SK-N-SH treated with all-trans-retinoic acid at 6 μM for 48 hours (cell line): Measurements from ENCODE around the gene OR6P1.

Source experiments
- ATAC-seq: fragments of 200-7000 bp; cut with Tn5 transposase; 3 replicates; pipeline ENCODE4 v1.9.1; 2020; ENCODE audit warnings: mild to moderate bottlenecking, moderate library complexity
- ARNTL ChIP-seq: fragments of 450-650 bp; formaldehyde crosslinking; IDR thresholded peaks from 2 replicates; pipeline ENCODE4 v1.5.0; 2020; ENCODE audit warnings: low read depth, mild to moderate bottlenecking, moderate library complexity, borderline replicate concordance
- BACH2 ChIP-seq: fragments of 250-450 bp; sonication (Bioruptor Pico); IDR thresholded peaks from 2 replicates; pipeline ENCODE4 v1.9.0; 2021; ENCODE audit warnings: mild to moderate bottlenecking, borderline replicate concordance
- CSRNP3 ChIP-seq: fragments of 250-450 bp; sonication (Bioruptor Pico); IDR thresholded peaks from 2 replicates; pipeline ENCODE4 v1.5.1; 2021; ENCODE audit warnings: mild to moderate bottlenecking, moderate library complexity
- ESRRG ChIP-seq: fragments of 250-450 bp; sonication (Bioruptor Pico); IDR thresholded peaks from 2 replicates; pipeline ENCODE4 v1.6.1; 2021; ENCODE audit warnings: mild to moderate bottlenecking
- GLIS3 ChIP-seq: fragments of 250-450 bp; sonication (Bioruptor Pico); IDR thresholded peaks from 2 replicates; pipeline ENCODE4 v1.5.0; 2020; ENCODE audit warnings: mild to moderate bottlenecking, moderate library complexity
- OSR1 ChIP-seq: fragments of 250-450 bp; sonication (Bioruptor Pico); IDR thresholded peaks from 2 replicates; pipeline ENCODE4 v1.8.0; 2022; ENCODE audit warnings: moderate library complexity, mild to moderate bottlenecking, inconsistent platforms
- POU6F1 ChIP-seq: fragments of 250-450 bp; sonication (Bioruptor Pico); IDR thresholded peaks from 2 replicates; pipeline ENCODE4 v1.8.0; 2021; ENCODE audit warnings: low read depth, mild to moderate bottlenecking, moderate library complexity, borderline replicate concordance
- PPARA ChIP-seq: fragments of 250-450 bp; sonication (Bioruptor Pico); IDR thresholded peaks from 2 replicates; pipeline ENCODE4 v1.5.0; 2020; ENCODE audit warnings: mild to moderate bottlenecking, borderline replicate concordance
- RARB ChIP-seq: fragments of 250-450 bp; sonication (Bioruptor Pico); IDR thresholded peaks from 2 replicates; pipeline ENCODE4 v1.8.0; 2021; ENCODE audit warnings: mild to moderate bottlenecking, moderate library complexity
- SNAI2 ChIP-seq: fragments of 250-450 bp; sonication (Bioruptor Pico); IDR thresholded peaks from 2 replicates; pipeline ENCODE4 v1.5.0; 2020; ENCODE audit warnings: mild to moderate bottlenecking, moderate library complexity
- TCF4 ChIP-seq: fragments of 250-450 bp; sonication (Bioruptor Pico); IDR thresholded peaks from 2 replicates; pipeline ENCODE4 v1.8.0; 2021; ENCODE audit warnings: mild to moderate bottlenecking, moderate library complexity, borderline replicate concordance
- TOX ChIP-seq: fragments of 250-450 bp; sonication (Bioruptor Pico); IDR thresholded peaks from 2 replicates; pipeline ENCODE4 v1.8.0; 2021; ENCODE audit warnings: mild to moderate bottlenecking, moderate library complexity, borderline replicate concordance
- ZC3H10 ChIP-seq: fragments of 250-450 bp; sonication (Bioruptor Pico); IDR thresholded peaks from 2 replicates; pipeline ENCODE4 v1.5.1; 2021; ENCODE audit warnings: mild to moderate bottlenecking, moderate library complexity
- ZFP3 ChIP-seq: fragments of 250-450 bp; sonication (Bioruptor Pico); IDR thresholded peaks from 2 replicates; pipeline ENCODE4 v1.5.0; 2020; ENCODE audit warnings: mild to moderate bottlenecking, moderate library complexity
- ZFP30 ChIP-seq: fragments of 450-650 bp; formaldehyde crosslinking; IDR thresholded peaks from 2 replicates; pipeline ENCODE4 v1.5.0; 2022; ENCODE audit warnings: mild to moderate bottlenecking, moderate library complexity
- ZNF565 ChIP-seq: fragments of 450-650 bp; formaldehyde crosslinking; conservative IDR thresholded peaks from 2 replicates; pipeline ENCODE4 v1.5.0; 2020; ENCODE audit warnings: low read depth, mild to moderate bottlenecking, moderate library complexity
- ZNF8 ChIP-seq: fragments of 450-650 bp; formaldehyde crosslinking; IDR thresholded peaks from 2 replicates; pipeline ENCODE4 v1.5.0; 2020; ENCODE audit warnings: mild to moderate bottlenecking, moderate library complexity
- TF ChIP-seq, protein P1 (sequence below): fragments of 250-450 bp; sonication (Bioruptor Pico); IDR thresholded peaks from 2 replicates; pipeline ENCODE4 v1.5.1; 2020; ENCODE audit warnings: low read depth, mild to moderate bottlenecking, moderate library complexity
- TF ChIP-seq, protein P2 (sequence below): fragments of 250-450 bp; sonication (Bioruptor Pico); IDR thresholded peaks from 2 replicates; pipeline ENCODE4 v1.8.0; 2020; ENCODE audit warnings: mild to moderate bottlenecking, moderate library complexity, borderline replicate concordance
- TF ChIP-seq, protein P3 (sequence below): fragments of 250-450 bp; sonication (Bioruptor Pico); IDR thresholded peaks from 2 replicates; pipeline ENCODE4 v1.5.0; 2020; ENCODE audit warnings: mild to moderate bottlenecking, moderate library complexity

Gene OR6P1

GRCh38 chr1:158521666-158522058 is 48.7 kb downstream of the OR6P1 start:
- TF ChIP-seq, protein P1, sequence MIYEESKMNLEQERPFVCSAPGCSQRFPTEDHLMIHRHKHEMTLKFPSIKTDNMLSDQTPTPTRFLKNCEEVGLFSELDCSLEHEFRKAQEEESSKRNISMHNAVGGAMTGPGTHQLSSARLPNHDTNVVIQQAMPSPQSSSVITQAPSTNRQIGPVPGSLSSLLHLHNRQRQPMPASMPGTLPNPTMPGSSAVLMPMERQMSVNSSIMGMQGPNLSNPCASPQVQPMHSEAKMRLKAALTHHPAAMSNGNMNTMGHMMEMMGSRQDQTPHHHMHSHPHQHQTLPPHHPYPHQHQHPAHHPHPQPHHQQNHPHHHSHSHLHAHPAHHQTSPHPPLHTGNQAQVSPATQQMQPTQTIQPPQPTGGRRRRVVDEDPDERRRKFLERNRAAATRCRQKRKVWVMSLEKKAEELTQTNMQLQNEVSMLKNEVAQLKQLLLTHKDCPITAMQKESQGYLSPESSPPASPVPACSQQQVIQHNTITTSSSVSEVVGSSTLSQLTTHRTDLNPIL (CRISPR knock-in tag), result no peak
- no peak for TF ChIP-seq ZFP30 (CRISPR knock-in tag)
- TF ChIP-seq, protein P2, sequence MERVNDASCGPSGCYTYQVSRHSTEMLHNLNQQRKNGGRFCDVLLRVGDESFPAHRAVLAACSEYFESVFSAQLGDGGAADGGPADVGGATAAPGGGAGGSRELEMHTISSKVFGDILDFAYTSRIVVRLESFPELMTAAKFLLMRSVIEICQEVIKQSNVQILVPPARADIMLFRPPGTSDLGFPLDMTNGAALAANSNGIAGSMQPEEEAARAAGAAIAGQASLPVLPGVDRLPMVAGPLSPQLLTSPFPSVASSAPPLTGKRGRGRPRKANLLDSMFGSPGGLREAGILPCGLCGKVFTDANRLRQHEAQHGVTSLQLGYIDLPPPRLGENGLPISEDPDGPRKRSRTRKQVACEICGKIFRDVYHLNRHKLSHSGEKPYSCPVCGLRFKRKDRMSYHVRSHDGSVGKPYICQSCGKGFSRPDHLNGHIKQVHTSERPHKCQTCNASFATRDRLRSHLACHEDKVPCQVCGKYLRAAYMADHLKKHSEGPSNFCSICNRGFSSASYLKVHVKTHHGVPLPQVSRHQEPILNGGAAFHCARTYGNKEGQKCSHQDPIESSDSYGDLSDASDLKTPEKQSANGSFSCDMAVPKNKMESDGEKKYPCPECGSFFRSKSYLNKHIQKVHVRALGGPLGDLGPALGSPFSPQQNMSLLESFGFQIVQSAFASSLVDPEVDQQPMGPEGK (CRISPR knock-in tag), result no peak
- TF ChIP-seq ARNTL (CRISPR knock-in tag), result no peak
- TF ChIP-seq ZNF565 (CRISPR knock-in tag), result no peak
- TF ChIP-seq, protein P3, sequence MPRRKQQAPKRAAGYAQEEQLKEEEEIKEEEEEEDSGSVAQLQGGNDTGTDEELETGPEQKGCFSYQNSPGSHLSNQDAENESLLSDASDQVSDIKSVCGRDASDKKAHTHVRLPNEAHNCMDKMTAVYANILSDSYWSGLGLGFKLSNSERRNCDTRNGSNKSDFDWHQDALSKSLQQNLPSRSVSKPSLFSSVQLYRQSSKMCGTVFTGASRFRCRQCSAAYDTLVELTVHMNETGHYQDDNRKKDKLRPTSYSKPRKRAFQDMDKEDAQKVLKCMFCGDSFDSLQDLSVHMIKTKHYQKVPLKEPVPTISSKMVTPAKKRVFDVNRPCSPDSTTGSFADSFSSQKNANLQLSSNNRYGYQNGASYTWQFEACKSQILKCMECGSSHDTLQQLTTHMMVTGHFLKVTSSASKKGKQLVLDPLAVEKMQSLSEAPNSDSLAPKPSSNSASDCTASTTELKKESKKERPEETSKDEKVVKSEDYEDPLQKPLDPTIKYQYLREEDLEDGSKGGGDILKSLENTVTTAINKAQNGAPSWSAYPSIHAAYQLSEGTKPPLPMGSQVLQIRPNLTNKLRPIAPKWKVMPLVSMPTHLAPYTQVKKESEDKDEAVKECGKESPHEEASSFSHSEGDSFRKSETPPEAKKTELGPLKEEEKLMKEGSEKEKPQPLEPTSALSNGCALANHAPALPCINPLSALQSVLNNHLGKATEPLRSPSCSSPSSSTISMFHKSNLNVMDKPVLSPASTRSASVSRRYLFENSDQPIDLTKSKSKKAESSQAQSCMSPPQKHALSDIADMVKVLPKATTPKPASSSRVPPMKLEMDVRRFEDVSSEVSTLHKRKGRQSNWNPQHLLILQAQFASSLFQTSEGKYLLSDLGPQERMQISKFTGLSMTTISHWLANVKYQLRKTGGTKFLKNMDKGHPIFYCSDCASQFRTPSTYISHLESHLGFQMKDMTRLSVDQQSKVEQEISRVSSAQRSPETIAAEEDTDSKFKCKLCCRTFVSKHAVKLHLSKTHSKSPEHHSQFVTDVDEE (CRISPR knock-in tag), result no peak
- TF ChIP-seq RARB (CRISPR knock-in tag), result no peak
- no peak for TF ChIP-seq ZC3H10 (CRISPR knock-in tag)
- TF ChIP-seq GLIS3, result no peak
- no peak for TF ChIP-seq TCF4 (CRISPR knock-in tag)
- ATAC-seq, result no peak

GRCh38 chr1:158520955-158521665 is 49.3 kb downstream of the OR6P1 start:
- ATAC-seq, result no peak
- TF ChIP-seq, protein P1 (CRISPR knock-in tag), result no peak
- TF ChIP-seq, protein P2 (CRISPR knock-in tag), result no peak
- TF ChIP-seq TOX (CRISPR knock-in tag), result no peak
- TF ChIP-seq ZC3H10 (CRISPR knock-in tag), result no peak
- no peak for TF ChIP-seq SNAI2 (CRISPR knock-in tag)
- TF ChIP-seq BACH2 (CRISPR knock-in tag), result no peak
- TF ChIP-seq CSRNP3, result no peak
- no peak for TF ChIP-seq PPARA
- TF ChIP-seq, protein P3 (CRISPR knock-in tag), result no peak
- no peak for TF ChIP-seq ZFP30 (CRISPR knock-in tag)
- TF ChIP-seq ZNF565 (CRISPR knock-in tag), result no peak
- no peak for TF ChIP-seq ESRRG (CRISPR knock-in tag)
- TF ChIP-seq ZFP3 (CRISPR knock-in tag), result no peak
- TF ChIP-seq OSR1 (CRISPR knock-in tag), result no peak
- no peak for TF ChIP-seq ARNTL (CRISPR knock-in tag)
- TF ChIP-seq ZNF8 (CRISPR knock-in tag), result no peak
- no peak for TF ChIP-seq TCF4 (CRISPR knock-in tag)
- TF ChIP-seq POU6F1, result no peak
- TF ChIP-seq RARB (CRISPR knock-in tag), result no peak
